IPS-20b (cell line): ENCODE data around the gene NPHS2.
A peak's percentile ranks its signal among the peaks of the same experiment; 100 is the strongest.

Experiments
- H3K27ac ChIP-seq: one replicate; pipeline ENCODE4 v1.5.1; 2013; ENCODE audit warnings: low read length
- H3K27me3 ChIP-seq: 2 replicates; pipeline ENCODE4 v1.6.1; 2013; ENCODE audit warnings: mild to moderate bottlenecking, low read length, inconsistent platforms; ENCODE audit not compliant: insufficient read depth
- H3K36me3 ChIP-seq: 2 replicates; pipeline ENCODE4 v1.6.1; 2013; ENCODE audit warnings: low read depth, mild to moderate bottlenecking, inconsistent platforms, low read length, moderate library complexity; ENCODE audit not compliant: insufficient read depth
- H3K4me1 ChIP-seq: 2 replicates; pipeline ENCODE4 v1.6.1; 2013; ENCODE audit warnings: mild to moderate bottlenecking, control low read depth, inconsistent platforms, low read length, moderate library complexity; ENCODE audit not compliant: insufficient read depth
- H3K4me3 ChIP-seq: 2 replicates; pipeline ENCODE4 v1.5.1; 2013; ENCODE audit warnings: mild to moderate bottlenecking, low read length, inconsistent platforms
- H3K9ac ChIP-seq: 2 replicates; pipeline ENCODE4 v1.6.1; 2013; ENCODE audit warnings: low read depth, mild to moderate bottlenecking, inconsistent platforms, low read length, moderate library complexity
- H3K9me3 ChIP-seq: 2 replicates; pipeline ENCODE4 v1.6.1; 2013; ENCODE audit warnings: mild to moderate bottlenecking, low read depth, low read length, inconsistent platforms; ENCODE audit not compliant: insufficient read depth

The NPHS2 gene

DNA sequence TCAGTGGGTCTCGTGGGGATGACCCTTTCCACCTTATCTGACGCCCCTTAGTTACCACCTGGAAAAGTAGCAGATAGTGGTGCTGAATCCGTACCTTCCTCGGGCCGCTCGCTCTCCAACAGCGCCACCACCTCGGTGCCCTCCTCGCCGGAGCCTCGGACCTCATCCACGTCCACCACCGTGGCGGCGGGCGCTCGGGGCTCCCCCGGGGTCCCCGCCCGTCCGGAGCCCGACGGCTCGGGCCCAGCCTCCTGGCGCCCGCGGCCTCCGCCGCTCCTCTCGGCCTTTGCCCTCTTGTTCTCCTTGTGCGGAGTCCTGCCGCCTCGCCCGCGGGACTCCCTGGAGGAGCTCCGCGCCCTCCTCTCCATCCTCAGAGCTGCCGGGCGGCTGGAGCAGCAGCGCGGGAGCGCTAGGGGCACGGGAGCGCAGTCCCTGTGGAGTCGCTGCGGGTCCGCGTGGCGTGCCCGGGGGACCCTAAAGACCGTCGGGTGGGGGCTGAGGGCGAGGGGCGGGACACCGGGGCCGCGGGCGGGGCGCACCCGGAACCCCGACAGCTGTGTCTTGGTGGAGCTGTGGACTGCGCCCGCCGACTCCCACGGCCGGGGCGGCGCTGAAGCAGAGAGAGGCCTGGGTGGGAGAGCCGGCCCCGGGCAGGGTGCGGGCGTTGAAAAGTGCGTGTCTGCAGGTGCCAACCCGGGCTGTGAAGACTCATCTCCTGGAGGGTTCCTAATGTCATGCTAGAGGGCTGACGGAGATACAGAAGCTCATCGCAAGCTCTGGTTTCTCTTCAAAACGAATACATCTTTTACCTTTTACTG, at the start of gene NPHS2:
NPHS2 (minus strand) TSS at position 452 of the 818 bp plus-strand sequence; CDS start at position 368, 84 bp downstream.
- no peaks in the 10 kb centered on the region for H3K9me3 ChIP-seq
- H3K27ac ChIP-seq: no peak within 1 kb of the TSS
- peak within 1 kb of the TSS; percentile 64 for H3K4me3 ChIP-seq
- peaks cover 8% of the 10 kb centered on the region; the same call in 1 of the 2 replicates for H3K4me1 ChIP-seq
- peaks cover 65% of the 10 kb centered on the region for H3K27me3 ChIP-seq
- no peaks in the 10 kb centered on the region for H3K36me3 ChIP-seq
- no peak within 1 kb of the TSS for H3K9ac ChIP-seq

DNA sequence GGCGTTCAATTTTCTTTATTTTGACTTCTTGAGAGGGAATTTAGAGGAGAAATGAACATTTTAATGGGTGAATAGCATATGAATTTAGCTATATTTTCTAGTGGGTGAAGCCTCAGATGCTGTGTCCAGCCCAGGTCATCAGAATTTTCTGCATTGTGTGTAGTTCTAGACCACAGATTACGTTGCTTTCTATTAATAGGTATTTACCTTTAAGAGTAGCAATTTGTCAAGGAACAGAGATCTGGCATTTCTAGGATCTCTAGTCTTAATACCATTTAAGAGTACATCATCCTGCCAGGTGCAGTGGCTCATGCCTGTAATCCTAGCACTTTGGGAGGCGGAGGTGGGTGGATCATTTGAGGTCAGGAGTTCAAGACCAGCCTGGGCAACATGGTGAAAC, 36.6 kb upstream of the NPHS2 start:
- Histone ChIP-seq H3K9ac (no peak overlapping the region), H3K9me3 (no peaks in the 10 kb centered on the region), H3K4me1 (no peaks in the 10 kb centered on the region), H3K27ac (no peak overlapping the region), H3K36me3 (no peaks in the 10 kb centered on the region), H3K4me3 (no peak overlapping the region), H3K27me3 (no peaks in the 10 kb centered on the region)

DNA sequence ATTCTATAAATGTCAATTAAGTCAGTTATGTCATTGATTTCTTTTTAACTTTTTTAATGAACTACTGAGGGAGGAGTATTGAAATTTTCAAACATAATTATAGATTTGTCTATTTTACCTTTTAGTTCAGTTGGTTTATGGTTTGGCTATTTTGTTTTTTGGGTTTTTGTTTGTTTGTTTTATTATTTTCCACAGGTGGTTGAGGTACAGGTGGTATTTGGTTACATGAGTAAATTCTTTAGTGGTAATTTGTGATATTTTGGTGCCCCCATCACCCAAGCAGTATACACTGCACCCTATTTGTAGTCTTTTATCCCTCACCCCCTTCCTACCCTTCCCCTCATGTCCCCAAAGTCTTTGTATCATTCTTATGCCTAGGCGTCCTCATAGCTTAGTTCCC, 25.3 kb upstream of the NPHS2 start:
- no peak overlapping the region for H3K27ac ChIP-seq
- H3K27me3 ChIP-seq: no peaks in the 10 kb centered on the region
- no peaks in the 10 kb centered on the region for H3K36me3 ChIP-seq
- H3K4me1 ChIP-seq: no peaks in the 10 kb centered on the region
- H3K4me3 ChIP-seq: no peak overlapping the region
- peaks cover 3% of the 10 kb centered on the region; the same call in 1 of the 2 replicates for H3K9me3 ChIP-seq
- no peak overlapping the region for H3K9ac ChIP-seq

DNA sequence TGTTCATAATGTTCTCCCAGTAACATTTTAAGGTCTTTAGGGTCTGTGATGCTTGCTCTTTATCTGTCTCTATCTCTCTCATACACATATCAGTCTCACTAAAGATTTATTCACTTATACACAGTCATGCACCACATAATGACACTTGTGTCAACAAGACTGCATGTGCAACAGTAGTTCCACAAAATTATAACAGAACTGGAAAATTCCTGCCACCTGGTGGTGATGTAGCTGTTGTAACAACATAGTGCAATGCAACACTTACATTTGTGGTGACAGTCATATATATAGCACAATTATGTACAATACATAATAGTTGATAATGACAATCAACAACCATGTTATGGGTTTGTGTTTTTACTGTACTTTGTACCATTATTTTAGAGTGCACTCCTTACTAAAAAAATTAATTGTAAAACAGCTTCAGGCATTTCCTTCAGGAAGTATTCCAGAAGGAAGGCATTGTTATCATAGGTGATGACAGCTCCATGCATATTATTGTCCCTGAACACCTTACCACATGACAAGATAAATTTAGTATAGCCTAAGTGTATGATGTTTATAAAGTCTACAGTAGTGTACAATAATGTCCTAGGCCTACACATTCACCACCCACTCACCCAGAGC, 24.0 kb upstream of the NPHS2 start:
- H3K27me3 ChIP-seq: no peaks in the 10 kb centered on the region
- no peak overlapping the region for H3K9ac ChIP-seq
- H3K36me3 ChIP-seq: no peaks in the 10 kb centered on the region
- no peak overlapping the region for H3K27ac ChIP-seq
- peaks cover 3% of the 10 kb centered on the region; the same call in 1 of the 2 replicates for H3K9me3 ChIP-seq
- H3K4me1 ChIP-seq: no peaks in the 10 kb centered on the region
- H3K4me3 ChIP-seq: no peak overlapping the region

DNA sequence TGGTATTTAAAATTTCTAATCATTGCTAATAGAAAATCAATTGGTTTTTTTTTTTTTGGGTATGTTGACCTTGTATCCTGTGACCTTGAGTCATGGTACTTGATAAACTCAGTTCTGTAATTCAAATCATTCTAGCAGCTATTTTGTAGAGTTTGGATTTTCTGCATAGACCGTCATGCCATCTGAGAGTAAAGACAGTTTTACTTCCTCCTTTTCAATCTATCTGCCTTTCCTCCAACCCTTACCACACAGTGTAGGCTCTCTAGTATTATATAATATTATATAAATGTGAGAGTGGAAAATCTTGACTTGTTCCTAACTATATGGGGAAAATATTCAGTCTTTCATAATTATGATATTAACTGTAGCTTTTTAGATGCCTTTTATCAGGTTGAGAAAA, 22.9 kb upstream of the NPHS2 start:
- Histone ChIP-seq H3K27ac (no peak overlapping the region), H3K27me3 (no peaks in the 10 kb centered on the region; the same call in 1 of the 2 replicates), H3K9me3 (no peaks in the 10 kb centered on the region), H3K9ac (no peak overlapping the region), H3K4me3 (no peak overlapping the region), H3K4me1 (no peaks in the 10 kb centered on the region), H3K36me3 (no peaks in the 10 kb centered on the region)

DNA sequence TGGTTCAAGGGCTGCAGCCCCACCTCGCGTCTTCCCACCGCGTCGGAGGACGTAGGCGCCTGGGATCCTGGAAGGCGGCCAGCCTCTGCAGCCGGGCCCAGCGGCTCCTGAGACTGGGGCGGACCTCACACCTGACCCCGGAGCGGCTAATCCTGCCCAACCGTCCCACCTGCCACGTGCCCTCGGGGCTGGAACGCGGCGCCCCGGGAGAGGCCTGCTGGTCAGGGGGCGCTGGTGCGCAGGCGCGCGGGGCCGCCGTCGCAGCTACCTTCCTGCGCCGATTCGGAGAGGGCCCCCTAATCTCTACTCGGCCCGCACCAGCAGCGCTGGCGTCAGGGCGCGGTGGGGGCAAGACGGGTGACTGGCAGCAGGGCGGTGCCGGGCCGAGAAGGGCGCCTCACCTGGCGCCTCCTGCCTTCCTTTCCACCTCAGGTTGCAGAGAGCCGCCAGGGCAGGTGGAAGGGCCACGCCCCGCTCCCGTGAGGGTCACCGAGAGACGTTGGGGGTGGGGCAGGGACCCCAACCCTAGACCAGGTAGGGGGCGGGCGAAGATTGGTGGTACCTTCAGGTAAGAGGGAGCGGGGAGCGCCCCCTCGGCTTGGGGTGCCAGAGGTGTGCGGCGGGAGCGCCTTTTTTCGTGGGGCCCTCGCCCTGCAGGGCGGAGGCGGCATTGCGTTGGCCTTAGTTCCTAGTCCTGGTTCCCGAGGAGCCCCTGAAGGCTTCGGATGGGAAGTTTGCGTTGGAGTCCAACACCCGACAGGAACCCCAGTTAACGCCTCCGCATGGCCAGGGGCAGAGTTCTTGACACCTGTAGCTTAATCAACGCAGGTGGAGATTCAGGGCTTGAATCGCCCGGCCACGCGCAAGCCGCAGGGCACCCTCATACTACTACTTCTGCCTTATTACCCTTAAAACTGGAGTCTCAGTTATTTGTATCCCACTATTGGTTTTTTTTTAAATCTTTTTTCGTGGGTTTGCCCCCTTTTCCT, 16.1 kb upstream of the NPHS2 start, which contains the start of gene TDRD5:
TDRD5 (plus strand) TSS at position 241 of the 989 bp plus-strand sequence. CDS start 784 bp downstream, outside the sequence.
- Histone ChIP-seq H3K36me3 (no peaks in the 10 kb centered on the region), H3K9me3 (no peaks in the 10 kb centered on the region), H3K4me3 (peak within 1 kb of the TSS; percentile 14; the same call in 1 of the 2 replicates), H3K27me3 (peaks cover 47% of the 10 kb centered on the region), H3K4me1 (no peaks in the 10 kb centered on the region), H3K27ac (no peak within 1 kb of the TSS), H3K9ac (no peak within 1 kb of the TSS)

DNA sequence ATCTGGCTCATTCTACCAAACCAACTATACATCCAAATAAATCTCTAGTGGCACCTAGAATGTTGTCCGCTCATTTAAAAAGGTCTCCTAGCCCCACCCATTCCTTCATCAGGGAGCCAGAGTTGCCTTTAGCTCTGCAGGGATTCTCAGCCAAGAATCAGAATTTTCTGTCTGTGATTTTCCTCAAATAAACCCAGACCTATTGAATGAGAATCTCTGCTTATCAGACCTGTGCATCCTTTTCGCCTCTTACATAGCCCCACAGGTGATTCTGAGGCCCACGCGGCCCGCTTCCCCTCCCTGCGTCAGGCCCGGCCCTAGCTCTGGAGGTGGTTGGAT, 15.5 kb upstream of the NPHS2 start:
- Histone ChIP-seq H3K27ac (no peak overlapping the region), H3K4me1 (no peaks in the 10 kb centered on the region), H3K27me3 (peaks cover 54% of the 10 kb centered on the region), H3K9ac (no peak overlapping the region), H3K4me3 (no peak overlapping the region), H3K9me3 (no peaks in the 10 kb centered on the region), H3K36me3 (no peaks in the 10 kb centered on the region)

DNA sequence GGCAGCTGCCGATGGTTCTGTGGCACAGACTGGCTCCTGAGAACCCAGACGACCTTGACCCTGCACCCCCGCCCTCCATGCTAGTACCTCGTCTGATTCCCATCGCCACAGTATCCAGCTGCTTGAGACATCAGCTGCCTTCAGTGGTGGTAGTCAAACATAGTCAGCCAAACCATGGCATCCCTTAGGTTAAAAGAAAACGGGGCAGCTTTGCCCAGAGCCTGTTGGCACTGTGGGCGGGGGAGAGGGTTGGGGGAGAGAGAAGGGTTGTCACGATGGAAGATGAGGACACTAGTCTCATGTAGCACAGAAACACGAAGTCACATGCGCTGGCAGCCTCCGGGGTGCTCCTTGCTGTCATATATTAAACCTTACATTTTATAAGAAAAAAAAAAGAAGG, 14.9 kb upstream of the NPHS2 start:
- H3K27me3 ChIP-seq: peaks cover 59% of the 10 kb centered on the region

DNA sequence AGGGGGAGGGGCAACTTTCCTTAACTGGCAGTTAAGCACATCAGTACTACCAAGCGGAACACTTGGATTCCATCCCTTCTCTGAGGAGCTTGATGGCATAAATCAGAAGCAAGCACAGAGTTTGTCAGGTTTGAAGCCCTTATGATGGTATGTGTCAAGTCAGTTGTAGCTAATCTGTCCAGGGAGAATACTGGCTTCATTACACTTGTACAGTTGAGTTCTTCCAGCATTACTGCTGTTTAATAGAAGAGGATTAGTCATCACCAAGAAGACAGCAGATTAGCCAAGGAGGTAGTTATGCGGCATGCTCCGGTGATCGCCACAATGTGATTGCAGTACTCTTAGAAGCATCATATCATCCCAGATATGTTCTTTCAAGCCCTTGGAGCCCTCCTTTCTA, 13.8 kb upstream of the NPHS2 start:
- Histone ChIP-seq H3K27me3 (peaks cover 71% of the 10 kb centered on the region), H3K9ac (no peak overlapping the region), H3K4me3 (no peak overlapping the region)

More for the DNA sequence above, 14.9 kb upstream of the NPHS2 start:
- H3K27ac ChIP-seq: no peak overlapping the region
- no peaks in the 10 kb centered on the region for H3K36me3 ChIP-seq
- no peaks in the 10 kb centered on the region; the same call in 1 of the 2 replicates for H3K4me1 ChIP-seq
- no peak overlapping the region for H3K9ac ChIP-seq
- no peaks in the 10 kb centered on the region for H3K9me3 ChIP-seq
- H3K4me3 ChIP-seq: no peak overlapping the region

DNA sequence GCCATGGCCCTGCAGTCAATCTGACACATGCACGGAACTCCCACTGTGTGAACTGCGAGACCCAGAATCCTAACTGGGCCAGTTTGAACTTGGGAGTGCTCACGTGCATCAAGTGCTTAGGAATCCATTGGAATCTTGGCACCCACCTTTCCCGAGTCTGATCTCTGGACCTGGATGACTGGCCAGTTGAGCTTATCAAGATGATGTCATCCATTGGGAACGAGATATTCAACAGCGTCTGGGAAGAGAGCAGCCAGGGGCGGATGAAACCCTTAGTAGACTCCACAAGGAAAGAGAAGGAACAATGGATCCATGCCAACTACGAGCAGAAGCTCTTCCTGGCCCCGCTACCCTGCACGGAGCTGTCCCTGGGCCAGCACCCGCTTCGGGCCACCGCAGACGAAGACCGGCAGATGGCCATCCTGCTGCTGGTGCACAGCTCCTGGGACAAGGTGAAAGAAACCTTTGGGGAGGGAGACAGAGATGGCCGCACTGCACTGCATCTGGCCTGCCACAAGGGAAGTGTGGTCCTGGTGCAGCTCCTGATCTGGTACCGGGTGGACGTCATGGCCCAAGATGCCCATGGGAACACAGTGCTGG, 12.8 kb upstream of the NPHS2 start:
- no peaks in the 10 kb centered on the region for H3K36me3 ChIP-seq
- H3K4me3 ChIP-seq: no peak overlapping the region
- H3K4me1 ChIP-seq: peaks cover 4% of the 10 kb centered on the region
- no peak overlapping the region for H3K9ac ChIP-seq
- H3K27ac ChIP-seq: no peak overlapping the region
- no peaks in the 10 kb centered on the region for H3K9me3 ChIP-seq
- H3K27me3 ChIP-seq: peaks cover 80% of the 10 kb centered on the region

More for the DNA sequence above, 13.8 kb upstream of the NPHS2 start:
- H3K4me1 ChIP-seq: peaks cover 4% of the 10 kb centered on the region
- no peaks in the 10 kb centered on the region for H3K36me3 ChIP-seq
- H3K9me3 ChIP-seq: no peaks in the 10 kb centered on the region
- no peak overlapping the region for H3K27ac ChIP-seq

DNA sequence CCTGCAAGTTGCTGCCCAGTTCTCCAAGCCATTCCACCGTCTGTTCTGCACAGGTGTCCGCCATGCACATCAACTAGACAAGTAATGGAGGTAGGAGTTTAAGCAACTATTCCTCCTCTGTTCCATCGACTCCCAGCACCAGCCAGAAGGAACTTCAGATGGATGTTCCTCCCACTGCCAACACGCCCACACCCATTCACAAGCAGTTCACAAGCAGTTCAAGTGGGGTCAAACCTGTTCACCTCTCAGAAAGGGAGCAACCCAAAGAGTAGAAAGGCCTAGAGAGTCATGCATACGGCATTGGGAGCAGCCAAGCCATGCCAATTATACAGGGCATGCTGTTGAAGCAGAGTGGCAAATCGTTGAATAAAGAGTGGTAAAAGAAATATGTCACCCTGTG, 11.6 kb upstream of the NPHS2 start:
- Histone ChIP-seq H3K9ac (no peak overlapping the region), H3K4me3 (no peak overlapping the region), H3K9me3 (no peaks in the 10 kb centered on the region), H3K4me1 (peaks cover 4% of the 10 kb centered on the region), H3K36me3 (no peaks in the 10 kb centered on the region), H3K27me3 (peaks cover 78% of the 10 kb centered on the region), H3K27ac (no peak overlapping the region)
